HG03442 (cell line): ENCODE results near the gene FES.
"Not testable (repeated sequence)": the region's sequence is repeated elsewhere in the genome, so short reads cannot be mapped to it uniquely, and the experiment has no call there.

ENCODE experiments used
- ATAC-seq: cut with Tn5 transposase; IDR thresholded peaks from one replicate; pipeline ENCODE4 v1.9.1; 2021; ENCODE audit warnings: mild to moderate bottlenecking, moderate library complexity; ENCODE audit not compliant: unreplicated experiment

Gene FES

DNA sequence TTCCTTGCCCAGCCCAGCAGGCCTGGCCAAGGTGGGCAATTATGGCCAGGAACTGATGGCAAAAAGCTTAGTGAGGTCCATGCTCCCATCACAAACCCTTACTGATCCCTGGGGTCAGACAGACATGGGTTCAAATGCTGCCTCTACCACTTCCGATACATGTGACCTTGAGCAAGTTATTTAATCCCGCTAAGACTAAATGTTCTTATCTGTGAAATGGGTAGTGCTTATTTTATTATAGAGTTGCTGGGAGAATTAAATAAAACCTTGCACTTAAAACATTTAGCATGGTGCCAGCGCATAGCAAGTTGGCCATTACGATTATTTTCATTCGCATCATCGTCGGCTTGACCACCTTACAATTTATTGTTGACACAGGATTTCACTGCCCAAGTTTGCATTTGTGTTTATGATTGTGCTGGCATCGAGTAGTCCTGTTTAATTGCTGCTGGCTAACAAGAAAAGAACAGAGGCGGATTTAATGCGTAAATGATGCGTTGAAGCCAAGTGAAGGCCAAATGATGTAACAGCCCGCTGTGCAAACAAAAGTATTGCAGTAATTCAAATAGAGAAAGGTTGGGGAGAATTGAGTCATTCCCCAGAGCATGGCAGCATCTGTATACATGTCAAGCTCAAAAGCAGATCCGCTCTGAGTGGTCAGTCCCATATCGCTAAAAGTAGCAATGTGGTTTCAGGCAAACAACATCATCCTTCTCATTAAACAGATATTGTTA is 23.2 kb upstream of the FES start:
- no peak for ATAC-seq

- ATAC-seq, result no peak
These were observed 21.8 kb upstream of the FES start for GRCh38 chr15:90862487-90862886.

DNA sequence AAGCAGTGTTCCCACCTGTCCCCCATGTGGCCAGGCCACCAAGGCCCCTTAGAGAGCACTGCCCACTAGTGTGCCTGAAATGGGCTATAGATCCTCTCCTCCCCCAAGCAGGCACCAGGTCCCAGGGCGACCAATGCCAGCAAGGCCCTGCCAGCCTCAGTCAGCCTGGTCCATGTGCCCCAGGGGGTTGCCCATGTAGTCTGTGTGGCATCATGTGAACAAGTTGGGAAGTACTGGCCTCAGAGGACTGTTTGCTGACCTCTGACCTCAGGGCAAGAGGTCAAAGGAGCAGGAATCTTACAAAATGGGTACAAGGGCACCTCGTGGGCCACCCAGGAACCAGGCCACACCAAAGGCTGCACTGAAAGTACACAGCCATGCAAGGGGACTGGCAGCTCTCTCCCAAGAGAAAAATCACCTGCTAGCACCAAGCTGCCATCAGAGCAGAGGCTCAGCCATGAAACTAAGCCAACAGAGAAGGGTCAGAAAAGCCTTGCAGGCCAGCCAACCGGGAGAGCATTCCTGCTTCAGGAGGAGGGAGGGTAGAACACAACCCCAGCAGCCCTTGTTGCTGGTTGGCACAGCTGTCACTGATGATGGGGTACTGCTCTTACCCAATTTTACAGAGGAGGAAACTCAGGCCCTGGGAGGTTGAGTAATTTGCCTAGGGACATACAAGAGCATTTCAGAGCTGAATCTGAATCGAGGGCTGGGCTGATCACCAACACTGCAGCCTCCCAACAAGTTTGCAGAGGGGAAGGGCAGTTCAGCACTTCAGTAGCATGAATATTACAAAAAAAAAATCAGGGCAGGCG is 21.1 kb upstream of the FES start:
- ATAC-seq, result no peak

- no peak for ATAC-seq
These were observed 20.3 kb upstream of the FES start for GRCh38 chr15:90863987-90864386.

DNA sequence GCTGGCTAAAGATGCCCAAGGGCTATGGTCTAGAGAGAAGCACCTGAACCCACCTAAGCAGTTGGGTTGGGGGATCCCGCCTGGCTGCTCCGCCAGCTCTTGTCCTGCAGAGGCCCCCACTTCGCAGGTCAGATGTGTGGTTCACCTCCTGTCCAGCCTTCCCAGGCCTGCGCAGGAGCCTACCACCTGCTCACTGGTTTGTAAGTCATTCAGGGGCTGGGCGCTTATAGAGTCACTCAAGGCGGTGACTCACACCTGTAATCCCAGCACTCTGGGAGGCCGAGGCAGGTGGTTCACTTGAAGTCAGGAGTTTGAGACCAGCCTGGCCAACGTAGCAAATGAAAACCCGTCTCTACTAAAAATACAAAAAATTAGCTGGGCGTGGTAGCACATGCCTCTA is 19.8 kb upstream of the FES start:
- no peak for ATAC-seq

GRCh38 chr15:90865702-90866101 is 18.6 kb upstream of the FES start:
- no peak for ATAC-seq

DNA sequence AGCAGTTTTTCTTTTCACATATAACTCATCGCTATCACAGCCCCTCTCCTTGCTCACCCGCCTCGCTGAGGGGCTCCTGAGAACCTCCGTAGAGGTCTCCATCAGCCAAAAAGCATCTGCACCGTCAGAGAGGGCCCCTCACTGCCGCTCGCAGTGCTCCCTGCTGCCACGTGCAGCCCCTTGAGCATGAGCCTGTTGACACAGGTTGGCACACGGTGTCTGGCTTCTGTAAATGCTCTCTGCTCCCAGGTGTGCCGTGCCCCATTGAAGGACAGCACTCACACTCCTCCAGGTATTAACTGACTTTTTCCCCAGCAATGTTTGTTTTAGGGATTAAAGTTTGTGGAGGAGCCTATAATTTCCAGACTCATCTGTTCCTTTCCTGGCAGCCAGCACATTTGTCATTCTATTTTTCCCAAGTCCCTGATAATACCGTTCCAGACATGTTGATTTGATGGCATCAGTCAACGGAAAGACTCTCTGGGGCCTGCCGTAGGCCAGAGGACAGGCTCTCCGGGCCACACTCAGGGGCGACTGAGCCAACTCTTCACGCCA is 18.1 kb upstream of the FES start:
- ATAC-seq, result no peak

DNA sequence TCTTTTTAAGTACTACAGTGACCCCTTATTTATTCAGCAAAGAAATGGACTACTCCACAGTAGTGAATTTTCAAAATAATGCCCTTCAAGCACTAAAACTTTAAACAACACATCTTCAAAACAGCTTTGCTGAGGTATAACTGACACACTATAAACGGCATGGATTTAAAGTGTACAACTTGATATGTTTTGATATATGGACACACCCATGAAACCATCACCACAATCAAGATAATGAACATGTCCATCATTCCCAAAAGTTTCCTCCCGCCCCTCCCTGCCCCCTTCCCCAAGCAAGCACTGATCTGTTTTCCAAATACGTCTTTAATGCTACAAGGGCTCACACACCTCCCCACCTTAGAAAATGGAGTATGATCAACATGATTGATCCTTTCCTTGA is 17.5 kb upstream of the FES start:
- ATAC-seq, result no peak

DNA sequence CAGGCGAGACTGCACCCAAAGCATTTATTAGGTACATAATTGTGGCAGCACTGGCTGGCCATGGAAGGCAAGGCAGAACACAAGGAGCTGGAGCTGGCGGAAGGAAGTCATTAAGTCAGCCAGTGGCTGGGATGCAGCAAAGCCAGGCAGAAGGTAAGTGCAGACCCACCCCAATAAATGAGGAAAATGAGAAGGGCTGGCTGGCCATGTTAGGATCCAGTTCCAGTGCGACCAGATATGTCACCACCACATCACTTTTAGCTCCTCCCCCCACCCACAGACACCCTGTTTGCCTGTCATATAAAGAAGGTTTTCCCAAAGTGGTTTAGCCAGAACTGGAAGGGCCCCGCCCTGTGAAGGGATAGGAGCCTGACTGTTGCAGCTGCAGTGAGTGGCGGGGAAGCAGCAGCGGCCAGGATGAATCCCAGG is 16.0 kb upstream of the FES start, which contains the start of gene FURIN:
Gene FURIN, plus strand, starts transcription at position 328 of the 429 bp plus-strand sequence. CDS start 7,153 bp downstream, outside the sequence.
- ATAC-seq, result no peak

DNA sequence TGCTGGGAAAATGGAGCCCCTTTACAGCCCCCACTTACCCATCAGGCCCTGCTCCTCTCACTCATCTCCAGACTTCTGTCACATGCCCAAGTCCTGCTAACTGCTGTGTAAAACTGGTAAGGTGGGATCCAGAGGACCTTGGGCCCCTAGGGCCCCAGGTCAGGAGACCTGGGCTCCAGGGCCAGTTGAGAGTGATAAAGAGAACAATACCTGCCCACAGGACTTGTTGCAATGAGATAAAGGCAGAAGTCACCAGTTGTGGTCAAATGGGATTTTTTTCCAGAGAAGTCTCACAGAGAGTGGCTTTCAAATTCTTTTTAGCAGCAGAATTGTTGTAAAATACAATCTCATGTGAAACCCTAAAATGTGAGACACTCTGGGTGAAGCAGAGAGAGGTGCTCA is 15.2 kb upstream of the FES start:
- ATAC-seq, result no peak

- ATAC-seq, result no peak
These were observed 14.5 kb upstream of the FES start for GRCh38 chr15:90869601-90870353.

DNA sequence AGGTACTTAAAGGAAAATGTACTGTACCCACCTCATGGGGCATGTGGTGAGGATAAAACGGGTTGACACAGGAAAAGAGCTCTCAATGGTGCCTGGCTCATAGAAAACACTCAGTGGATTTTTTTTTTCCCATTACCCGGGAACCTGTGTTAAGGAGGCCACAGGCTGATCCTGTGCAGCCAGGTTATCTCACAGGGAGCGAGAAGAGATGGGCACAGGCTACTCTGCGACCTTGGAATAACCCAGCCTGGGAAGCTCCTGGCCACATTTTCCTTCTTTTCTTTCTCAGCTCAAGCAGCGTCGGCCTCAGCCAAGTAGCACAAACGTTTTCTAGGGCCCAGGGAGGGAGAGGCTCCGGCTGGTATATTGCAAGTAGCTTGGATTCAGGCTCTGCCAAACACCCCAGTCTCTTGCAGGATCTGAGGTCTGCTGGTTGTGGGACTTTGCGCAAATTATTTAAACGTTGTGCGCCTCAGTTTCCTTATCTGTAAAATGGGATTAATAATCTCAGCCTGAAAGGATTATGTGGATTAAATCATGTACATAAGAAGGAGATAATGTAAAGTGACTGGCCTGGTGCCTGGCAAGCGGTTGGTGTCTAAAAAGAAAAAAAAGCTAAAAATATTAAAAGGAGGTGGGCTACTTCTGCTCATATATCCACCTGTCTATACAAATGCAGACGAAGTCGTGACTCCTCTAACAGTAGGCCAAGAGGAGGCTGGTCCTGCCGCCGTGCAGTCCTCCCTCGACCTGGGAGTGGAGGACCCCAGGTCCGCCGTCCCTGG is 13.8 kb upstream of the FES start:
- ATAC-seq, result no peak

GRCh38 chr15:90871139-90871715 is 13.1 kb upstream of the FES start:
- no peak for ATAC-seq

DNA sequence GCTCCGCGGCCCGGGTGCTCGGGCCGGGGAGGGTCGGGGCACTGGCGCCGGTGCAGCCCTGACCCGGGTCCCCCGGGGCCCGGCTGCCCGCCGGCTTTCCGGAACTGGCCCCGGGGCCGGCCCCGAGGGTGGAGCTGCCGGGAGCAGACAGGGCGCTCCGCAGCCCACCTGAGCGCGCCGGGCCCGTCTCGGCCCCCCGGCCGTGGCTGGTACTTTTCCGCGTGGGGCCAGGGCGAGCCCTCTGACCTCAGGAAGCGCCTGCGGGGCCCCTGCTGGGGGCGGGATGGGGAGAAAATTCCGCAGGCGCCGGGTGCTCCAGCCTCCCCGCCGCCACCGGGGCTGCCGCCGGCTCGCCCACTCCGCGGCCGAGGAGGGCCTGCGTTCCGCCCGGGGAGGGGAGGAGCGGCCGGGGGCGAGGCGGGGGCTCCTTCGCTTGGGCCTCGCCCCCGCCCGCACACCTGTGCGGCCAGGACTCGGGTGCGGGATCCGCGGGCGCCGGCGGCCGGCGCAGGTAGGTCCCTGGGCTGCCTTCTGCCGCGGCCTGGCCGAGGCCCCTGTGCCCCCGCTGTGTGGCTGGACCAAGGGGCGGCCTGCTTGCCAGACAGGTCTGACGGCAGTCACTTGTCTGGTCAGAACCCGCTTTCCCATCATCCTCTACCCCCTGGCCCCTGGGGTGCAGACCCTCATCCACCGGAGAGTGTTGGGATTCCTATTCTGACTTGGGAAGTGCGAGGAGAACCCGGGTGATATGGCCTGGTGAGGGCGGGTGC is 12.4 kb upstream of the FES start:
- ATAC-seq, result no peak

GRCh38 chr15:90872486-90873184 is 11.7 kb upstream of the FES start:
- peak; percentile 29 for ATAC-seq

DNA sequence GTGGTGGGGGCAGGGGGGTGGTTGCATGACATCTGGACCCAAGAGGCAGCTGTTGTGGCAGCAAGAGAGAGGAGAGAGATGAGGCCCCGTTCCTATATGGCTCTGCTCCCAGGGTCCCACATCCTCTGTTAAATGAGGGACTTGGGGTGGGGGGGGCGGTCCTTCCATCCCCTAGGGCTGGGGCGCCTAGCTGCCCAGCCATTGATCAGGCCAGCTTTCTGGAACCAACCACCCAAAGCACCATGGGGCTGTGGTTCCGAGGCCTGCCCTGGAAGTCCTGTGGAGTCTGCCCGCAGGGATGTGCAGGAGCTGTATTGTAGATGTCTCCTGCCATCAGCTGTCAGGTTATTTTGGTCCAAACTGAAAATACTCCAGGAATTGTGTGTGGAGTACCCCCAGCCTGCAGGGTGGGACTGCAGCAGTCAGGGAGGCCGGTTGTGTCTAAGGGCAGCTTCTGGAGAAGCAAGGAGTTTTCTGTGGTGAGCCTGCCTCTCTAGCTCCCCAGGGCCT is 10.8 kb upstream of the FES start:
- no peak for ATAC-seq

- no peak for ATAC-seq
These were observed 10.2 kb upstream of the FES start for GRCh38 chr15:90873998-90874605.

GRCh38 chr15:90874986-90875385 is 9.3 kb upstream of the FES start:
- ATAC-seq, result not testable (repeated sequence)
